AG04450 (cell line): ENCODE measurements around the gene FIP1L1. TPM values are rescaled to one million over a fixed set of nuclear protein-coding genes. Genes with fewer than 3 reads are reported as not detected.
A peak's percentile ranks its signal among the peaks of the same experiment; 100 is the strongest.

Experiments used
- CTCF ChIA-PET: fragments of 300-600, 350-600 bp; formaldehyde crosslinking; extraction: SDS; loops from one replicate; lab custom pipeline; 2022; ENCODE audit warnings: antibody characterized with exemption, inconsistent platforms; lab: Charles Lee
- POLR2A ChIA-PET: fragments of 350-600 bp; formaldehyde crosslinking; extraction: SDS; loops from one replicate; lab custom pipeline; 2021; ENCODE audit warnings: antibody characterized with exemption, inconsistent platforms; lab: Yijun Ruan, JAX
- DNase-seq: peaks from one replicate; pipeline ENCODE4 v3.0.0-alpha.2; 2011; ENCODE audit warnings: low read depth, low spot score
- H3K27ac ChIP-seq: one replicate; pipeline ENCODE4 v1.5.1; 2012; ENCODE audit warnings: low read depth, low read length, control low read depth
- H3K27me3 ChIP-seq: one replicate; pipeline ENCODE4 v1.6.0; 2012; ENCODE audit warnings: low read length; ENCODE audit not compliant: control insufficient read depth, insufficient read depth
- H3K4me3 ChIP-seq: 2 replicates; pipeline ENCODE4 v1.5.1; 2011; ENCODE audit warnings: mild to moderate bottlenecking, low read depth, low read length, control low read depth
- H3K9me3 ChIP-seq: 2 replicates; pipeline ENCODE4 v1.5.1; 2012; ENCODE audit warnings: low read length; ENCODE audit not compliant: control insufficient read depth, insufficient read depth
- CTCF ChIP-seq: IDR thresholded peaks from 2 replicates; pipeline ENCODE4 v1.5.1; 2011; ENCODE audit warnings: low read depth, low read length, control low read depth, inconsistent platforms
- polyA plus RNA-seq: library from polyadenylated mRNA; depleted of rRNA; stranded (reverse); fragments of >200 nt; gene quantifications from 2 replicates; pipeline ENCODE4 v1.2.3, GENCODE V29; 2011

Gene FIP1L1
- polyA plus RNA-seq, 1 experiment, result 30.5 TPM

GRCh38 chr4:53497487-53498244, 120.2 kb downstream of the FIP1L1 start:
- H3K4me3 ChIP-seq, result no peak overlapping the region
- no peak for DNase-seq
- no peak overlapping the region for H3K27ac ChIP-seq
- no peaks in the 10 kb centered on the region for H3K9me3 ChIP-seq
- peak; percentile 25 for TF ChIP-seq CTCF
- CTCF ChIA-PET, result interaction anchor here (0.6 to 1.3 kb wide), 3 partner anchors 11 to 736 kb away, joined by 3 to 4 read pairs (median 3); no protein-coding TSS in a partner anchor
- POLR2A ChIA-PET, result no interaction called here
- H3K27me3 ChIP-seq, result no peaks in the 10 kb centered on the region

- no peak overlapping the region for H3K4me3 ChIP-seq
- H3K27ac ChIP-seq, result no peak overlapping the region
- no peak for TF ChIP-seq CTCF
- H3K9me3 ChIP-seq, result no peaks in the 10 kb centered on the region
- CTCF ChIA-PET, result no interaction called here
- no peaks in the 10 kb centered on the region for H3K27me3 ChIP-seq
- POLR2A ChIA-PET, result no interaction called here
- DNase-seq, result no peak
Observed at GRCh38 chr4:53498706-53499105, 121.3 kb downstream of the FIP1L1 start.

- Histone ChIP-seq H3K4me3 (no peak overlapping the region), H3K27me3 (no peaks in the 10 kb centered on the region), H3K9me3 (no peaks in the 10 kb centered on the region), H3K27ac (no peak overlapping the region)
- DNase-seq, result no peak
- ChIA-PET CTCF (no interaction called here), POLR2A (no interaction called here)
- no peak for TF ChIP-seq CTCF
Observed at GRCh38 chr4:53499791-53500190, 122.3 kb downstream of the FIP1L1 start.

GRCh38 chr4:53500546-53500945, 123.1 kb downstream of the FIP1L1 start:
- DNase-seq, result no peak
- Histone ChIP-seq H3K27me3 (no peaks in the 10 kb centered on the region), H3K9me3 (no peaks in the 10 kb centered on the region), H3K4me3 (no peak overlapping the region), H3K27ac (no peak overlapping the region)
- ChIA-PET POLR2A (no interaction called here), CTCF (no interaction called here)
- no peak for TF ChIP-seq CTCF

GRCh38 chr4:53501561-53501960, 124.1 kb downstream of the FIP1L1 start:
- Histone ChIP-seq H3K9me3 (no peaks in the 10 kb centered on the region), H3K27ac (no peak overlapping the region), H3K27me3 (no peaks in the 10 kb centered on the region), H3K4me3 (no peak overlapping the region)
- ChIA-PET CTCF (interaction anchor here (1.1 to 1.3 kb wide), 2 partner anchors 11 to 42 kb away, joined by 3 to 6 read pairs; no protein-coding TSS in a partner anchor), POLR2A (no interaction called here)
- no peak for TF ChIP-seq CTCF
- DNase-seq, result no peak
